HG03108 (cell line): Measurements from ENCODE around the gene TMX3.

Experiments used
- ATAC-seq: cut with Tn5 transposase; IDR thresholded peaks from one replicate; pipeline ENCODE4 v1.9.1; 2021; ENCODE audit warnings: moderate library complexity; ENCODE audit not compliant: unreplicated experiment

TMX3 gene

GRCh38 chr18:68713796-68714195 lies 1.1 kb downstream of the TMX3 start:
- ATAC-seq, result no peak

DNA sequence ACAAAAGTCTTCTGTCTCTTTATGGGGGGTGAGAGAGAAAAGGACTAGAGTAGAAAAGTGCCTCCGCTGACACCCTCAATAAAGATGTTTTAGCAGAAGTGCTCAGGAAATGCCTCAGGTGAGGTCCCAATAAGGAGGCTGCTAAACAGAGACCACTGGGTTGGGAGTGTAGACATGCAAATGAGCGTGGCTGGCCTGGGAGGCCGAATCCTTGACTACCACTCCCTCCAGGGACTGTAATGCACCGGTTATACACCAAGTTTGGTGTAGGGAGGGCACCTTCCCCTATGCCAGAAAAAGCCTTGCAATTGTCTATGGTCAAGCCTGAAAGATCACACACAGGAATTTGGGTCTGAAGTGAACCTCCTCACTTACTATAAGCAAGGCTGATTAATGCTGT lies 1.8 kb downstream of the TMX3 start:
- no peak for ATAC-seq

DNA sequence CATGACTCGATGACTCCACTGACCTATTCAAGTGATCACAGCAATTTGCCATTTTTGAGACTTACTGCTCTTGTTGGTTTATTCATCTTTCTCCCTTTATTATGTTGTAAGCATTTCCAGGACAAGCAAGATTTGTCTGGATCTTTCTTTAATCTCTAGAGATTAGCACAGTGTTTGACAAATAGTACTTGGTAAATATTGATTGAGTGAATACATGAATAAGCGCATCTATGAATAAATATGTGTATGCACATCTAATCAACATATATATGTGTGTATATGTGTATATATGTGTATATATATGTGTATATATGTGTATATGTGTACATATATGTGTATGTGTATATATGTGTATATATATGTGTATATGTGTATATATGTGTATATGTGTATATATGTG lies 7.3 kb downstream of the TMX3 start:
- ATAC-seq, result no peak

GRCh38 chr18:68705119-68705518 lies 9.8 kb downstream of the TMX3 start:
- no peak for ATAC-seq

- ATAC-seq, result no peak
These were observed 11.6 kb downstream of the TMX3 start for GRCh38 chr18:68703326-68703725.

DNA sequence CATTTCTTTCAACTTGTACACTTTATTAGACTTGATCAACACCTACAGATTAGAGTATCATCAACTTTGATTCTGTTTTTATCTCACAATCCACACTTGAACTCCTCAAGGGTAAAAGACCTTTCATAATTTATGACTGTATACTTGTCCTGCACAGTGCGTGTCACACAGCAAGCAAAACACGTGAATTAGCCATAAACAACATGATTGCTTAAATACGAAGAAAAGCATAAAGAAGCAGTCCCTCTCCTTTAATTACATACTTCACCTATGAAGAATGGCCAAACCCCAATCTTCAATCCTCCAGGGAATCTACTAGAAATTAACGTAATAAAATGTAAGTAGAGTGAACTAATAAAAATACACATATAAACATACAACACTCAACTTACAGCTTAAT lies 13.6 kb downstream of the TMX3 start:
- no peak for ATAC-seq

- no peak for ATAC-seq
These were observed 15.9 kb downstream of the TMX3 start for GRCh38 chr18:68699043-68699442.

DNA sequence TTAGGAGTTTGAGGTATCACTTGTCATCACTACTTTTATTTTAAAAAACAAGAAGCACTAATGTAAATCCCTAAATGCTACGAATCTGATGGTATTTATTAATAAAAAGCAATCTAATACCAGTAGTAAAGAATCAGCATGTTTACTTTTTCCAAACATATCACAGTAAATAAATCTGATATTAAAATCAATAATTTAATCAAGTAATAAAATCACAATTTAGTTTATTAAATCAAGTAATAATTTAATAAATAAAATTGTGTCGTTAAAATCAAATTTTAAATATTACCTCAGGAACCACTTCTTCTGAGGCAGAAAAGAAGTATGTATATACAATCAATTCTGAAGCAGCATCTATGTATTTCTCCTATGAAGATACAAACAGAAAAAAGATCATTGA lies 18.0 kb downstream of the TMX3 start:
- no peak for ATAC-seq

GRCh38 chr18:68694316-68694715 lies 20.6 kb downstream of the TMX3 start:
- no peak for ATAC-seq

DNA sequence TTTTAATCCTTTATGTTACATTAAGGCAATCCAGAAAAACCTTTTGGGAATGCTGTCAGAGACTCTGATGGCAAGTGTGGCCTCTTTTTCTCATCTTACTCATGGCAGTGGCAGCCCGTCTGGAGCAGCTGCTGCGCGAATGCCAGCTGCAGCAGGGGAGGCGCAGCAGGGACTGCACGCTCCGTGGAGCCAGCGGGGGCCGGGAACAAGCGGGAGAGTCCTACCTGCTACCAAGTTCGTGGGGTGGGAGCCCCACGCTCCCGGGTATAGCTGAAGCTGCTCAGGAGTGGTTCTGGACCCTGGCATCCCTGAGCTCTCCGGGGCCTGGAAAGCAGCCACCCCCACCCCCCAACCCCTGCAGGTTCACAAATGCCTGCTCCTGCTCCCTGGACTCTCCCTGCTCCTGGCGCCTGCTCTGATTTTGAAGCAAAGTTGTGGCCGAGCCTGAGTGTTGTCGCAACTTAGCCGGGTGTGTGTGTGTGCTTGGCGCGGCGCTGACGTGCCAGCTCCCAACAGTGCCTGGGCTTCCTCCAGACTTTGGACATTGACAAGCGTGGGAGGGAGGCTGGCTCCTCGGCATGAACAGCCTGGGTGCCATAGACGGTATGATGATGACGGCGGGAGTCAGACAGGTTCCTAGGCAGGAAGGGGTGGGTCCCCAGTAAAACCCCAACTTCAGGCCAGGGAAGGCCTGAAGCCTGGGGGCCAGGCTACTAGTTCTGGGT lies 21.7 kb downstream of the TMX3 start:
- no peak for ATAC-seq

DNA sequence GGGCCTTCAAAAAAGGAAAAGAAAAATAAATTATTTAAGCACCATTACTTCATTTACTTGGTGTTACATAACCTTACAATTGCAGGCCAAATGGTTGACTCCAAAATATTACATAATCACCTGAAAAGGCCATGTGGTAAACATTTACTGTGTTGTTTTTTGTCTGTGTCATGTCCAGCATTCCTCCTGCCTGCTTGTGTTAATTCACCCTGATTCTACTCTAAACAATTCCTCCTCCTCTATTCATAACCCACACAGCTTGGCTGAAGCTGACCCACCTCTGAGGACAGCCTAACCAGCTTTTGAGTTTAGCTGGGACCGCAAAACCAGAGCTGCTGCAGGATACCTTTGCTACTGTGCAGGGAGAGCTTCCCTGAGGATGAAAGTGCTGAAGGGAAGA lies 35.4 kb downstream of the TMX3 start:
- ATAC-seq, result no peak

GRCh38 chr18:68676913-68677312 lies 38.0 kb downstream of the TMX3 start:
- no peak for ATAC-seq

DNA sequence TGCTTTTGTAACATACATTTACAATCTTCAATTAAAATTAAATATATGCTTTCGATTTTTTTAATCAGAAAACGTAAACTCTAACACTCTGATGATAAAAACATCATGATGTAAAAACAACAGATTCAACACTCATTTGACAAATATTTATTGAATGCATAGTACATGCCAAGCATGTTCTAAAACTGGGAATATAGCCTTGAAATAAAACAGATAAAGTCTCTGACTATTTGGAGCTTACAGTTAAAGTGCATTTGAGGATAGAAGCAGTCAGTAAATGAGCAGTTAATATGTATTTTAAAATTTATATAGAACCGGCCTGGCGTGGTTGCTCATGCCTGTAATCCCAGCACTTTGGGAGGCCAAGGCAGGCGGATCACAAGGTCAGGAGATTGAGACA lies 47.8 kb downstream of the TMX3 start:
- no peak for ATAC-seq

GRCh38 chr18:68666381-68666780 lies 48.5 kb downstream of the TMX3 start:
- no peak for ATAC-seq

GRCh38 chr18:68665628-68666027 lies 49.3 kb downstream of the TMX3 start:
- no peak for ATAC-seq

DNA sequence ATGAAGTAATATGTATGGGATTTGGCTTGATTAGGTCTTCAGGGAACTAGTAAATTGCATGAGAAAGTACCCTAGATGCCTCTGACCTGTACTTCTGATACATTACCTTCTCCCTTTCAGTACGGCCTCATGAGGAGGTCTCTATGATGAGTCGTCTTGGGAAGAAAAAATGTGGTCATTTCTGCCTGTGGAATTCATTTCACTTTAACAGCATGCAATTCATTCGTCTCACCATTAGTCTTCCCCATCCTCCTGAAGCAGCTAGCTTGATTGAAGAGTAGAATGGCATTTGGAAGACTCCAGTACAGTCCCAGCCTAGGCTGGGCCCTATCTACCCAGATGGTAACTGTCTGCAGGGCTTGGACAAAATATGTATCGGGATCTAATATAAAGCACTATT lies 52.2 kb downstream of the TMX3 start:
- ATAC-seq, result no peak

- no peak for ATAC-seq
These were observed 54.3 kb downstream of the TMX3 start for GRCh38 chr18:68660354-68661183.

GRCh38 chr18:68648191-68648590 lies 66.7 kb downstream of the TMX3 start:
- no peak for ATAC-seq

DNA sequence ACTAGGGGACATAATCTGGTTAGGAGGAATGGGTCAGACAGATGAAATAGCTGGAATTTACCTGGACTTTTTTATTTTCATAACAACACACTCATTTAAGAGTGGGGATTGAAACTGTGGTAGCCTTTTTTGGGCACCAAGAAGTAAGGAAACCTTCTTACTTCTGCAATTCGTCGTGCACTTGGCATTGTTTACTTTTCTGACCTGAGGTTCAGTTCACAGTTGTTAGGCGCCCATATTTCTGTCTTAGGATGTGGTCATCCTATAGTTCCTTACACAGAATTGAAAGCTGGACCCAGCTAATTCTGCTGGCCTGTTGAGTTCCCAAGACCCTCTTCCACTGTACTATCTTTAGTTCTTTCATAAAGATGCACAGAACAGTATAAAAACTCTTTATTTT lies 72.9 kb downstream of the TMX3 start:
- no peak for ATAC-seq

GRCh38 chr18:68640861-68641260 lies 74.0 kb downstream of the TMX3 start:
- no peak for ATAC-seq

DNA sequence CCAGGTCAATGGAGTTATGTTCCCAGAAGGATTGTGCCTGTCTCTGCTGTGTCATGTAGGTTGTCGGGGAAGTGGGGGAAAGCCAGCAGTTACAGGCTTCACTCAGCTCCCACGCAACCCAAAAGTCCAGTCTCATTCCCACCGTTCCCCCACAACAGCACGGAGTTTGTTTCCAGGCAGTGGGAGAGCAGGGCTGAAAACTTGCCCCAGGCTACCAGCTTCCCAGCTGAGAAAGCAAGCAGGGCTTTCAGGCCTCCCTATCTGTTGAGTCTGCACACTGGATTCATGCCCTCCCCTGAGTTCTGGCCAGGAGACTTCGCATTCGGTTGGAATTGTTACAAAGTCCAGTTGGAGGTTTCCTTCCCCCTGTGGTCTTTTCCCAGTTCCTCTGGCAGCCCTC lies 76.3 kb downstream of the TMX3 start:
- ATAC-seq, result no peak

DNA sequence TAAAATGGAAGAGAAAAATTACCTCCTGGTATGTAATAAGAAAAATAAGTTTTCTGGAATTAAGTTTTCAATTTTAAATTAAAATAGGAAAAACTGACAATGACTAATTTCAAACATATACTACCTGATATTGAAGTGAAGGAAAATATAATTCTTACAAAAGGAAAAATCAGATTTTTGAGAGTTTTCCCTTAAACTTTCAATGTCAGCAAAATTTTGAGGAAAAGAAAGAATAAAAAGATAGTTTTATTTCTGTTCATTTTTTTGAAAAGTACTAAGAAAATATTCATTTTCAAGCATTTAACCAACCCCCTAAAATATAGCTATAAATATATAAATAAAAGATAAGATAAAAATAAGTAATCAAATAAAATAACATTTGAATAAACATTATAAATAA lies 87.1 kb downstream of the TMX3 start:
- ATAC-seq, result no peak
